Caco-2 (cell line): ENCODE data around the gene DOCK9. TPM values are rescaled to one million over a fixed set of nuclear protein-coding genes. Genes with fewer than 3 reads are reported as not detected.

ENCODE experiments used
- BruUV-seq: library from RNA; stranded (reverse); fragments of 400-500 nt; replicated peaks from 2 replicates; lab custom pipeline; 2021; lab: Mats Ljungman, UMichigan
- CTCF ChIA-PET: fragments of 300-600 bp; sonication (Branson Sonifier 250); formaldehyde crosslinking; loops from one replicate; lab custom pipeline; 2022; ENCODE audit warnings: antibody characterized with exemption; lab: Charles Lee
- POLR2A ChIA-PET: fragments of 300-600 bp; sonication (Branson Sonifier 250); formaldehyde crosslinking; loops from one replicate; lab custom pipeline; 2022; ENCODE audit warnings: antibody characterized with exemption; lab: Charles Lee
- DNase-seq, 2 experiments: peaks; one replicate each; pipeline versions ENCODE4 v3.0.0 to v3.0.0-alpha.2; 2020 to 2022
- H3K27me3 ChIP-seq: replicated peaks from 2 replicates; pipeline ENCODE4 v1.6.0; 2011; ENCODE audit warnings: low read length; ENCODE audit not compliant: control insufficient read depth, insufficient read depth
- H3K36me3 ChIP-seq: 2 replicates; pipeline ENCODE4 v1.5.1; 2011; ENCODE audit warnings: low read length; ENCODE audit not compliant: control insufficient read depth, insufficient read depth
- H3K4me1 ChIP-seq: fragments of 250-450 bp; sonication (Bioruptor Pico); 2 replicates; pipeline ENCODE4 v1.5.1; 2020; ENCODE audit warnings: mild to moderate bottlenecking
- H3K4me3 ChIP-seq: 2 replicates; pipeline ENCODE4 v1.5.1; 2011; ENCODE audit warnings: low read depth, mild to moderate bottlenecking, control low read depth, low read length
- H3K9me3 ChIP-seq: fragments of 250-450 bp; sonication (Bioruptor Pico); 2 replicates; pipeline ENCODE4 v1.5.1; 2020; ENCODE audit warnings: mild to moderate bottlenecking, moderate library complexity
- H3K27ac Mint-ChIP-seq: one replicate; pipeline ENCODE4 v1.8.0; 2022; ENCODE audit warnings: mixed read lengths; ENCODE audit not compliant: unreplicated experiment
- H3K27me3 Mint-ChIP-seq: one replicate; pipeline ENCODE4 v1.8.0; 2022; ENCODE audit warnings: mixed read lengths; ENCODE audit not compliant: insufficient read depth, unreplicated experiment
- H3K36me3 Mint-ChIP-seq: one replicate; pipeline ENCODE4 v1.8.0; 2022; ENCODE audit warnings: mild to moderate bottlenecking, mixed read lengths; ENCODE audit not compliant: insufficient read depth, unreplicated experiment
- H3K4me1 Mint-ChIP-seq: one replicate; pipeline ENCODE4 v1.8.0; 2022; ENCODE audit warnings: low read depth, mixed read lengths; ENCODE audit not compliant: unreplicated experiment
- H3K4me3 Mint-ChIP-seq: one replicate; pipeline ENCODE4 v1.8.0; 2022; ENCODE audit warnings: mild to moderate bottlenecking, moderate library complexity, mixed read lengths; ENCODE audit not compliant: unreplicated experiment
- H3K9me3 Mint-ChIP-seq: one replicate; pipeline ENCODE4 v1.8.0; 2022; ENCODE audit warnings: mixed read lengths; ENCODE audit not compliant: unreplicated experiment
- intact Hi-C: fragments of 100-400 bp; cut with micrococcal nuclease; formaldehyde crosslinking; loops from one replicate; pipeline ENCODE4 v1.10.0; 2022; ENCODE audit not compliant: unreplicated experiment
- total RNA-seq: library from RNA; stranded (reverse); gene quantifications from 2 replicates; pipeline ENCODE4 v1.2.3, GENCODE V29; 2022
- TF ChIP-seq, protein P1 (sequence below), 2 experiments: fragments of 200-600 bp in 1 of 2; IDR thresholded peaks; 1 replicate in 1 of 2; 2 replicates in 1 of 2; pipeline versions ENCODE4 v1.5.1 to v1.8.0; 2011 to 2022; ENCODE audit warnings: antibody characterized with exemption in 1 of 2, control low read depth in 1 of 2, inconsistent platforms in 1 of 2, low read depth in 1 of 2, low read length in 1 of 2, mild to moderate bottlenecking in 1 of 2, moderate library complexity in 1 of 2; ENCODE audit not compliant: insufficient read depth in 1 of 2, severe bottlenecking in 1 of 2, unreplicated experiment in 1 of 2

Gene DOCK9
- total RNA-seq, 1 experiment from 2014 or later: 260 TPM

DNA sequence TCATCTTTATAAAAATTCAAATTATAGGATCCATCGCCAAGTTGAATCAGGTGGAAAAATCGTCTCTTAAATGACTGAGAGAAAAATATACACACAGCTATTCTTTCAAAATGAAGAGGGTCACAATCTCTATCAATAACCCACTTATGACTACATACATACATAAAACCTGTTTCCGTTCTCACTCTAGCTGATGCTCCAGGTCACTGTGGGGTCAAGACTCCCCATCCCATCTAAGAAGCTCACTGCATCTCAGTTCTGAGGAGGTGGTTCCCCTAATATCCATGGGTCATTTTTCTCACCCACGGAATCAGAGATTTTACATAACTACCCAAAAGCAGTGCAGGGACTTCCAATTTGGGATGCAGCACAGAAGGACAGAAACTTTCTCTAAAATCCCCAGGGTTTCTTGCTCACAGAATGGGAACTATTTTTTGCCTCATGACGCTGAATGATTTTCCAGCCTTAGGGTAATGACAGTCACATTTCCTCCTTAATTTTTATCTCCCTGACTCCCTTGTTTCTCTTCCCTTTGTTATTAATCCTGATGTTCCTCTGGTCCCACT, 56.8 kb downstream of the DOCK9 start:
- BruUV-seq: no TSS peak
- no peak overlapping the region for H3K4me3 ChIP-seq
- H3K4me1 ChIP-seq: peaks cover 22% of the 10 kb centered on the region
- intact Hi-C loops: no loop called here
- no peaks in the 10 kb centered on the region for H3K9me3 Mint-ChIP-seq
- H3K4me3 Mint-ChIP-seq: no peak overlapping the region
- TF ChIP-seq, protein P1, sequence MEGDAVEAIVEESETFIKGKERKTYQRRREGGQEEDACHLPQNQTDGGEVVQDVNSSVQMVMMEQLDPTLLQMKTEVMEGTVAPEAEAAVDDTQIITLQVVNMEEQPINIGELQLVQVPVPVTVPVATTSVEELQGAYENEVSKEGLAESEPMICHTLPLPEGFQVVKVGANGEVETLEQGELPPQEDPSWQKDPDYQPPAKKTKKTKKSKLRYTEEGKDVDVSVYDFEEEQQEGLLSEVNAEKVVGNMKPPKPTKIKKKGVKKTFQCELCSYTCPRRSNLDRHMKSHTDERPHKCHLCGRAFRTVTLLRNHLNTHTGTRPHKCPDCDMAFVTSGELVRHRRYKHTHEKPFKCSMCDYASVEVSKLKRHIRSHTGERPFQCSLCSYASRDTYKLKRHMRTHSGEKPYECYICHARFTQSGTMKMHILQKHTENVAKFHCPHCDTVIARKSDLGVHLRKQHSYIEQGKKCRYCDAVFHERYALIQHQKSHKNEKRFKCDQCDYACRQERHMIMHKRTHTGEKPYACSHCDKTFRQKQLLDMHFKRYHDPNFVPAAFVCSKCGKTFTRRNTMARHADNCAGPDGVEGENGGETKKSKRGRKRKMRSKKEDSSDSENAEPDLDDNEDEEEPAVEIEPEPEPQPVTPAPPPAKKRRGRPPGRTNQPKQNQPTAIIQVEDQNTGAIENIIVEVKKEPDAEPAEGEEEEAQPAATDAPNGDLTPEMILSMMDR (IDR thresholded peaks at IDR 0.05; ENCODE audit: insufficient read depth in 1 of 2, low read depth in 1 of 2, low read length in 1 of 2, severe bottlenecking in 1 of 2, unreplicated experiment in 1 of 2): no peak
- peaks cover 2% of the 10 kb centered on the region for H3K36me3 ChIP-seq
- peaks cover 79% of the 10 kb centered on the region for H3K36me3 Mint-ChIP-seq
- CTCF ChIA-PET: no interaction called here
- POLR2A ChIA-PET: no interaction called here
- H3K4me1 Mint-ChIP-seq: peaks cover 12% of the 10 kb centered on the region
- H3K27me3 ChIP-seq: no peaks in the 10 kb centered on the region
- H3K9me3 ChIP-seq: no peaks in the 10 kb centered on the region
- DNase-seq: no peak
- H3K27ac Mint-ChIP-seq: no peak overlapping the region
- no peaks in the 10 kb centered on the region for H3K27me3 Mint-ChIP-seq

DNA sequence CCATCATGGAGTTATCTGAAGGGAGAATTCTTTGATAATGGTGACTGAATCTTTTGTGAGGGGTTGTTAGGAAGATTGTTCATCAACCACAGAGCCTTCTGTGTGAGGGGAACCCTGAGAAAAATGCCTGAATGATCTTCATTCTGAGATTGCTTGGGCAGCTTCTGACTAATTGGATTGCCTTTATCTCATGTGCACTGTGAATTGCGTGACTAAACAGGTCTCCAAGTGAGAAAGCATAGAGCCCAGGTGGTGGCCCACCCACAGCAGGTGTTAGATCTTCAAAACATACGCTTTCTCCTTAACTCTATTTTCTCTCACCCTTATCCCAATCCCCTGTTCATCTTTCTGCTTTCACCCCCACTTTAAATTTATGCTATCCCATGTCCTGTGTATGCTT, 58.3 kb downstream of the DOCK9 start:
- peaks cover 7% of the 10 kb centered on the region for H3K4me1 Mint-ChIP-seq
- TF ChIP-seq, protein P1 (IDR thresholded peaks at IDR 0.05; ENCODE audit: insufficient read depth in 1 of 2, low read depth in 1 of 2, low read length in 1 of 2, severe bottlenecking in 1 of 2, unreplicated experiment in 1 of 2): no peak
- peaks cover 10% of the 10 kb centered on the region for H3K4me1 ChIP-seq
- H3K9me3 Mint-ChIP-seq: no peaks in the 10 kb centered on the region
- H3K36me3 ChIP-seq: peaks cover 2% of the 10 kb centered on the region
- POLR2A ChIA-PET: interaction anchor here (0.6 kb wide), 1 partner anchor 46 kb away, joined by 3 read pairs; no protein-coding TSS in a partner anchor
- H3K9me3 ChIP-seq: no peaks in the 10 kb centered on the region
- no peak overlapping the region for H3K27ac Mint-ChIP-seq
- peaks cover 80% of the 10 kb centered on the region for H3K36me3 Mint-ChIP-seq
- intact Hi-C loops: no loop called here
- H3K27me3 ChIP-seq: no peaks in the 10 kb centered on the region
- no peaks in the 10 kb centered on the region for H3K27me3 Mint-ChIP-seq
- no peak for DNase-seq
- CTCF ChIA-PET: no interaction called here
- no peak overlapping the region for H3K4me3 Mint-ChIP-seq
- no peak overlapping the region for H3K4me3 ChIP-seq
- no TSS peak for BruUV-seq

DNA sequence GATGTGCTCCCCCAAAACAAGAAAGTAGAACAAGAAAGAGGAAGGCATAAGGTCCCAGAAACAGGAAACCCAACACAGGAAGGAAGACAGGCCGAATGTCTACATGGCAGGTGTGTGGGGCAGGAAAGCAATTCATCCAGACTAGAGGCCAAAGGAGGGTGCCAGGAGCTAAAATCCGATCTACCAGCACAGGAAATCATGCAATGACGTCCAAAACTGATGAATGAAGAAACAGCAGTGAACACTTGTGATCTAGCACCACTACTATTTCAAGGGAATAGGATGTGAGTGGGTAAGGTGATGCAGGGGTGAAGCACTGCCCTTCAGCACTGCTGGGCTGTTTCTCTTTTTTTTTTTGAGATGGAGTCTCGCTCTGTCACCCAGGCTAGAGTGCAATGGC, 59.1 kb downstream of the DOCK9 start:
- Mint-ChIP-seq H3K4me3 (no peak overlapping the region), H3K27me3 (no peaks in the 10 kb centered on the region), H3K9me3 (no peaks in the 10 kb centered on the region), H3K4me1 (peaks cover 7% of the 10 kb centered on the region), H3K36me3 (peaks cover 78% of the 10 kb centered on the region), H3K27ac (no peak overlapping the region)
- H3K4me1 ChIP-seq: 0 out of 2 replicates have a peak, but pooled peaks cover 4% of the 10 kb centered on the region
- no peaks in the 10 kb centered on the region for H3K9me3 ChIP-seq
- no peak for DNase-seq
- intact Hi-C loops: no loop called here
- no TSS peak for BruUV-seq
- no peak overlapping the region for H3K4me3 ChIP-seq
- POLR2A ChIA-PET: interaction anchor here (0.6 kb wide), 1 partner anchor 47 kb away, joined by 3 read pairs; no protein-coding TSS in a partner anchor
- CTCF ChIA-PET: no interaction called here
- H3K27me3 ChIP-seq: no peaks in the 10 kb centered on the region
- H3K36me3 ChIP-seq: peaks cover 2% of the 10 kb centered on the region
- TF ChIP-seq, protein P1 (IDR thresholded peaks at IDR 0.05; ENCODE audit: insufficient read depth in 1 of 2, low read depth in 1 of 2, low read length in 1 of 2, severe bottlenecking in 1 of 2, unreplicated experiment in 1 of 2): no peak
